ENCODE data around the gene MGRN1.

GRCh38 chr16:4631444-4631843, 6.8 kb downstream of the MGRN1 start:
- TF ChIP-seq CTCF (IDR thresholded peaks at IDR 0.05) (no peak), POLR2A (IDR thresholded peaks at IDR 0.05) (no peak)
